GM18519 (cell line): ENCODE results near the gene RAB30.
A peak's percentile ranks its signal among the peaks of the same experiment; 100 is the strongest.

Experiments used
- ATAC-seq: cut with Tn5 transposase; IDR thresholded peaks from one replicate; pipeline ENCODE4 v1.9.1; 2021; ENCODE audit warnings: mild to moderate bottlenecking, moderate library complexity; ENCODE audit not compliant: unreplicated experiment, low FRiP score

The RAB30 gene

GRCh38 chr11:83044958-83045712 lies 26.6 kb downstream of the RAB30 start:
- peak; percentile 88 for ATAC-seq

GRCh38 chr11:83042964-83043711 lies 28.6 kb downstream of the RAB30 start:
- no peak for ATAC-seq

GRCh38 chr11:83041126-83041525 lies 30.6 kb downstream of the RAB30 start:
- ATAC-seq = no peak

- no peak for ATAC-seq
Observed at GRCh38 chr11:83039566-83039965, 32.1 kb downstream of the RAB30 start.

- ATAC-seq = no peak
Observed at GRCh38 chr11:83037877-83038276, 33.8 kb downstream of the RAB30 start.

- no peak for ATAC-seq
Observed at GRCh38 chr11:83036701-83037100, 35.0 kb downstream of the RAB30 start.

GRCh38 chr11:83035070-83035854 lies 36.4 kb downstream of the RAB30 start:
- ATAC-seq = peak; percentile 36

- ATAC-seq = no peak
Observed at GRCh38 chr11:83034673-83035014, 37.1 kb downstream of the RAB30 start.

GRCh38 chr11:83033972-83034672 lies 37.6 kb downstream of the RAB30 start:
- no peak for ATAC-seq

- ATAC-seq = no peak
Observed at GRCh38 chr11:83033371-83033770, 38.3 kb downstream of the RAB30 start.

- no peak for ATAC-seq
Observed at GRCh38 chr11:83031127-83031526, 40.6 kb downstream of the RAB30 start.

GRCh38 chr11:83027794-83028193 lies 43.9 kb downstream of the RAB30 start:
- no peak for ATAC-seq

- ATAC-seq = no peak
Observed at GRCh38 chr11:83027289-83027688, 44.4 kb downstream of the RAB30 start.

GRCh38 chr11:83026229-83026628 lies 45.5 kb downstream of the RAB30 start:
- no peak for ATAC-seq

GRCh38 chr11:83025267-83025704 lies 46.4 kb downstream of the RAB30 start:
- no peak for ATAC-seq

GRCh38 chr11:83024270-83024854 lies 47.3 kb downstream of the RAB30 start:
- no peak for ATAC-seq

GRCh38 chr11:83023410-83023809 lies 48.3 kb downstream of the RAB30 start:
- ATAC-seq = no peak

GRCh38 chr11:83021780-83022125 lies 49.9 kb downstream of the RAB30 start:
- ATAC-seq = no peak

GRCh38 chr11:83020942-83021779 lies 50.5 kb downstream of the RAB30 start:
- ATAC-seq = no peak
